GM12801 (cell line): ENCODE measurements around the gene IL21.

Experiments used
- CTCF ChIP-seq: IDR thresholded peaks from one replicate; pipeline ENCODE4 v1.5.1; 2011; ENCODE audit warnings: control low read depth; ENCODE audit not compliant: insufficient read length; ENCODE audit errors: extremely low read depth

IL21 gene

GRCh38 chr4:122621016-122621507 lies at the start of gene IL21:
Gene IL21, minus strand, starts transcription at chr4:122621066. Its CDS starts 55 bp downstream, at chr4:122621011.
- no peak for TF ChIP-seq CTCF

GRCh38 chr4:122669911-122670738 lies 49.3 kb upstream of the IL21 start:
- TF ChIP-seq CTCF: no peak

- TF ChIP-seq CTCF: no peak
Measured at GRCh38 chr4:122668241-122668640, 47.4 kb upstream of the IL21 start.

GRCh38 chr4:122666527-122667245 lies 45.8 kb upstream of the IL21 start:
- no peak for TF ChIP-seq CTCF

- TF ChIP-seq CTCF: no peak
Measured at GRCh38 chr4:122665161-122665929, 44.5 kb upstream of the IL21 start.

- no peak for TF ChIP-seq CTCF
Measured at GRCh38 chr4:122663814-122664610, 43.1 kb upstream of the IL21 start.
